Stimulated activated CD4-positive, alpha-beta T cell treated with anti-CD3 and anti-CD28 coated beads, Interleukin-1b, Interleukin-23, amount 100 ng/mL, for 24 hours (primary cell): ENCODE data around the gene AOX1.
"Not testable (repeated sequence)": the region's sequence is repeated elsewhere in the genome, so short reads cannot be mapped to it uniquely, and the experiment has no call there.

Experiments
- DNase-seq, 4 experiments: peaks; one replicate each; pipeline ENCODE4 v3.0.0-alpha.2; 2020; ENCODE audit warnings: low read depth in 4 of 4, low spot score in 1 of 4

Gene AOX1

GRCh38 chr2:200625282-200625681, 39.5 kb downstream of the AOX1 start:
- no peak for DNase-seq

GRCh38 chr2:200625958-200626363, 40.1 kb downstream of the AOX1 start:
- no peak for DNase-seq

- no peak for DNase-seq
Observed at GRCh38 chr2:200627110-200627770, 41.4 kb downstream of the AOX1 start.

- DNase-seq: not testable (repeated sequence)
Observed at GRCh38 chr2:200628461-200628860, 42.6 kb downstream of the AOX1 start.

- no peak for DNase-seq
Observed at GRCh38 chr2:200631287-200631686, 45.5 kb downstream of the AOX1 start.

GRCh38 chr2:200634231-200634964, 48.6 kb downstream of the AOX1 start:
- DNase-seq: no peak

- no peak for DNase-seq
Observed at GRCh38 chr2:200635251-200635650, 49.4 kb downstream of the AOX1 start.

GRCh38 chr2:200637901-200638300, 52.1 kb downstream of the AOX1 start:
- DNase-seq: no peak

GRCh38 chr2:200640176-200640575, 54.4 kb downstream of the AOX1 start:
- no peak for DNase-seq

GRCh38 chr2:200640901-200641300, 55.1 kb downstream of the AOX1 start:
- DNase-seq: no peak

GRCh38 chr2:200648518-200649281, 62.9 kb downstream of the AOX1 start:
- not testable (repeated sequence) for DNase-seq

- no peak for DNase-seq
Observed at GRCh38 chr2:200649724-200650123, 63.9 kb downstream of the AOX1 start.

GRCh38 chr2:200650195-200650594, 64.4 kb downstream of the AOX1 start:
- no peak for DNase-seq

- no peak for DNase-seq
Observed at GRCh38 chr2:200652158-200652557, 66.3 kb downstream of the AOX1 start.

GRCh38 chr2:200653021-200653420, 67.2 kb downstream of the AOX1 start:
- DNase-seq: no peak

GRCh38 chr2:200654823-200655222, 69.0 kb downstream of the AOX1 start:
- no peak for DNase-seq

GRCh38 chr2:200655918-200656580, 70.2 kb downstream of the AOX1 start:
- no peak for DNase-seq

- DNase-seq: no peak
Observed at GRCh38 chr2:200658278-200658864, 72.6 kb downstream of the AOX1 start.

- DNase-seq: no peak
Observed at GRCh38 chr2:200659410-200659809, 73.6 kb downstream of the AOX1 start.

GRCh38 chr2:200661477-200661876, 75.7 kb downstream of the AOX1 start:
- DNase-seq: no peak

GRCh38 chr2:200662727-200663126, 76.9 kb downstream of the AOX1 start:
- DNase-seq: no peak
